ENCODE data around the gene BTBD8. TPM values are rescaled to one million over a fixed set of nuclear protein-coding genes. Genes with fewer than 3 reads are reported as not detected.

Gene BTBD8
- total RNA-seq, 4 donors from 2014 or later, result 4.6 to 8.9 (median 5.7) TPM

GRCh38 chr1:92188436-92189255, 108.5 kb downstream of the BTBD8 start:
- 78 to 82% methylated on average over 4 to 7 of the region's 7 CpGs for WGBS, 2 donors (ENCODE audit: low coverage in 1 of 2)
- Histone ChIP-seq H3K27me3 (no peaks in the 10 kb centered on the region), H3K9me3 (no peaks in the 10 kb centered on the region), H3K4me1 (no peaks in the 10 kb centered on the region), H3K27ac (no peak overlapping the region), H3K36me3 (peaks cover 0 to 5% of the 10 kb centered on the region in 2 donors), H3K4me3 (no peak overlapping the region)
- TF ChIP-seq POLR2AphosphoS5 (IDR thresholded peaks at IDR 0.05) (no peak), POLR2A (IDR thresholded peaks at IDR 0.05) (no peak), EP300 (IDR thresholded peaks at IDR 0.05) (no peak), CTCF (IDR thresholded peaks at IDR 0.05) (no peak)
- ATAC-seq, result no peak

- TF ChIP-seq POLR2A (IDR thresholded peaks at IDR 0.05) (no peak), EP300 (IDR thresholded peaks at IDR 0.05) (no peak), POLR2AphosphoS5 (IDR thresholded peaks at IDR 0.05) (no peak), CTCF (IDR thresholded peaks at IDR 0.05) (no peak)
- no peak for ATAC-seq
- no peaks in the 10 kb centered on the region for H3K9me3 ChIP-seq
These were observed 111.6 kb downstream of the BTBD8 start for GRCh38 chr1:92191726-92192125.

GRCh38 chr1:92192246-92192645, 112.1 kb downstream of the BTBD8 start:
- Histone ChIP-seq H3K4me3 (no peak overlapping the region), H3K27me3 (no peaks in the 10 kb centered on the region), H3K27ac (no peak overlapping the region), H3K9me3 (no peaks in the 10 kb centered on the region), H3K4me1 (no peaks in the 10 kb centered on the region), H3K36me3 (no peaks in the 10 kb centered on the region)
- 82% methylated on average over 6 of the region's 9 CpGs; no CpG with 5 or more reads in 1 of the 2 donors for WGBS, 2 donors (ENCODE audit: low coverage in 1 of 2)
- no peak for ATAC-seq
- TF ChIP-seq EP300 (IDR thresholded peaks at IDR 0.05) (no peak), POLR2A (IDR thresholded peaks at IDR 0.05) (no peak), POLR2AphosphoS5 (IDR thresholded peaks at IDR 0.05) (no peak)

More at GRCh38 chr1:92191726-92192125, 111.6 kb downstream of the BTBD8 start:
- WGBS, 2 donors (ENCODE audit: low coverage in 1 of 2), result 25 to 87% methylated on average over 2 of the region's 2 CpGs
- H3K4me3 ChIP-seq, result no peak overlapping the region
- no peaks in the 10 kb centered on the region for H3K27me3 ChIP-seq
- no peaks in the 10 kb centered on the region for H3K36me3 ChIP-seq
- no peak overlapping the region for H3K27ac ChIP-seq
- no peaks in the 10 kb centered on the region for H3K4me1 ChIP-seq

GRCh38 chr1:92194511-92194910, 114.4 kb downstream of the BTBD8 start:
- Histone ChIP-seq H3K4me3 (no peak overlapping the region), H3K9me3 (no peaks in the 10 kb centered on the region), H3K36me3 (no peaks in the 10 kb centered on the region), H3K4me1 (no peaks in the 10 kb centered on the region), H3K27me3 (no peaks in the 10 kb centered on the region), H3K27ac (no peak overlapping the region)
- 56 to 57% methylated on average over 1 of the region's 1 CpG for WGBS, 2 donors (ENCODE audit: low coverage in 1 of 2)
- TF ChIP-seq EP300 (IDR thresholded peaks at IDR 0.05) (no peak), CTCF (IDR thresholded peaks at IDR 0.05) (no peak), POLR2AphosphoS5 (IDR thresholded peaks at IDR 0.05) (no peak), POLR2A (IDR thresholded peaks at IDR 0.05) (no peak)
- ATAC-seq, result no peak

GRCh38 chr1:92201973-92202372, 121.8 kb downstream of the BTBD8 start:
- Histone ChIP-seq H3K4me3 (no peak overlapping the region), H3K9me3 (peaks cover 0 to 7% (median 0%) of the 10 kb centered on the region in 3 donors), H3K27ac (no peak overlapping the region), H3K4me1 (no peaks in the 10 kb centered on the region), H3K27me3 (no peaks in the 10 kb centered on the region), H3K36me3 (no peaks in the 10 kb centered on the region)
- 76 to 100% methylated on average over 1 to 5 of the region's 5 CpGs for WGBS, 2 donors (ENCODE audit: low coverage in 1 of 2)
- ATAC-seq, result no peak
- TF ChIP-seq POLR2AphosphoS5 (IDR thresholded peaks at IDR 0.05) (no peak), CTCF (IDR thresholded peaks at IDR 0.05) (no peak), EP300 (IDR thresholded peaks at IDR 0.05) (no peak), POLR2A (IDR thresholded peaks at IDR 0.05) (no peak)
